NT2/D1 (cell line): ENCODE results near the gene MAPK10.

Experiments used
- SUZ12 ChIP-seq: IDR thresholded peaks from 2 replicates; pipeline ENCODE4 v1.6.1; 2011; ENCODE audit not compliant: insufficient read length, insufficient read depth; ENCODE audit errors: extremely low read depth
- YY1 ChIP-seq: IDR thresholded peaks from 2 replicates; pipeline ENCODE4 v1.6.1; 2011; ENCODE audit not compliant: insufficient read length, insufficient read depth
- ZNF274 ChIP-seq: IDR thresholded peaks from 2 replicates; pipeline ENCODE4 v1.6.1; 2011; ENCODE audit warnings: mild to moderate bottlenecking, low read depth, low read length

- TF ChIP-seq SUZ12 (no peak), ZNF274 (no peak), YY1 (no peak)
Observed at GRCh38 chr4:86386201-86386600, 26.3 kb upstream of the MAPK10 start.
